GM12865 (cell line): ENCODE measurements around the gene KRTAP9-1.

ENCODE experiments used
- DNase-seq: peaks from one replicate; pipeline ENCODE4 v3.0.0; 2010; ENCODE audit warnings: low read depth
- H3K4me3 ChIP-seq: 2 replicates; pipeline ENCODE4 v1.5.1; 2011; ENCODE audit warnings: mild to moderate bottlenecking, low read depth, low read length, control low read depth
- TF ChIP-seq, protein P1 (sequence below): IDR thresholded peaks from 2 replicates; pipeline ENCODE4 v1.5.1; 2011; ENCODE audit warnings: low read length, control low read depth, low read depth, inconsistent platforms; ENCODE audit not compliant: insufficient read depth; ENCODE audit errors: missing control alignments

KRTAP9-1 gene

GRCh38 chr17:41167561-41167960 is 22.1 kb upstream of the KRTAP9-1 start:
- TF ChIP-seq, protein P1, sequence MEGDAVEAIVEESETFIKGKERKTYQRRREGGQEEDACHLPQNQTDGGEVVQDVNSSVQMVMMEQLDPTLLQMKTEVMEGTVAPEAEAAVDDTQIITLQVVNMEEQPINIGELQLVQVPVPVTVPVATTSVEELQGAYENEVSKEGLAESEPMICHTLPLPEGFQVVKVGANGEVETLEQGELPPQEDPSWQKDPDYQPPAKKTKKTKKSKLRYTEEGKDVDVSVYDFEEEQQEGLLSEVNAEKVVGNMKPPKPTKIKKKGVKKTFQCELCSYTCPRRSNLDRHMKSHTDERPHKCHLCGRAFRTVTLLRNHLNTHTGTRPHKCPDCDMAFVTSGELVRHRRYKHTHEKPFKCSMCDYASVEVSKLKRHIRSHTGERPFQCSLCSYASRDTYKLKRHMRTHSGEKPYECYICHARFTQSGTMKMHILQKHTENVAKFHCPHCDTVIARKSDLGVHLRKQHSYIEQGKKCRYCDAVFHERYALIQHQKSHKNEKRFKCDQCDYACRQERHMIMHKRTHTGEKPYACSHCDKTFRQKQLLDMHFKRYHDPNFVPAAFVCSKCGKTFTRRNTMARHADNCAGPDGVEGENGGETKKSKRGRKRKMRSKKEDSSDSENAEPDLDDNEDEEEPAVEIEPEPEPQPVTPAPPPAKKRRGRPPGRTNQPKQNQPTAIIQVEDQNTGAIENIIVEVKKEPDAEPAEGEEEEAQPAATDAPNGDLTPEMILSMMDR, result no peak
- no peak overlapping the region for H3K4me3 ChIP-seq
- DNase-seq, result no peak

GRCh38 chr17:41168121-41168520 is 21.6 kb upstream of the KRTAP9-1 start, which contains the start of gene KRTAP4-3:
Gene KRTAP4-3, minus strand, starts transcription at chr17:41168221. Its CDS starts 49 bp downstream, at chr17:41168172.
- TF ChIP-seq, protein P1, result no peak
- H3K4me3 ChIP-seq, result no peak within 1 kb of the TSS
- no peak for DNase-seq

- no peak for DNase-seq
- H3K4me3 ChIP-seq, result no peak overlapping the region
- TF ChIP-seq, protein P1, result no peak
Measured at GRCh38 chr17:41171886-41172285, 17.8 kb upstream of the KRTAP9-1 start.

- H3K4me3 ChIP-seq, result no peak overlapping the region
- TF ChIP-seq, protein P1, result no peak
- DNase-seq, result peak; percentile 14
Measured at GRCh38 chr17:41176744-41177387, 12.8 kb upstream of the KRTAP9-1 start.

DNA sequence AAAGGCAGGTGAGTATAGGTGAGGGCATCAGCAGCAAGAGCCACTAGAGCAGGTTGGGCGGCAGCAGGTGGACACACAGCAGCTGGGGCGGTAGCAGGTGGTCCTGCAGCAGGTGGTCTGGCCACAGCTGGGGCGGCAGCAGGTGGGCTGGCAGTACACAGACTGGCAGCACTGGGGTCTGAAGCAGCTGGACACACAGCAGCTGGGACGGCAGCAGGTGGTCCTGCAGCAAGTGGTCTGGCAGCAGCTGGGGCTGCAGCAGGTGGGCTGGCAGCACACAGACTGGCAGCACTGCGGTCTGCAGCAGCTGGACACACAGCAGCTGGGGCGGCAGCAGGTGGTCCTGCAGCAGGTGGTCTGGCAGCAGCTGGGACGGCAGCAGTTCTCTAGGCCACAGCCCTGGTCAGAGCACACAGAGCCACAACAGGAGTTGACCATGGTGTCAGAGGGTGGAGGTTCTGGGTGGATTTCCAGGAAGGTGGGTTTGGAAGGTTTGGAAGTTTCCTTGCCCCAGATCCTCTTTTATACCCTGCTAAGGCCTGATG is 11.9 kb upstream of the KRTAP9-1 start, which contains the start of gene KRTAP4-2:
KRTAP4-2 (minus strand) TSS at position 495 of the 545 bp plus-strand sequence; CDS start at position 438, 57 bp downstream.
- DNase-seq, result no peak
- H3K4me3 ChIP-seq, result no peak within 1 kb of the TSS
- TF ChIP-seq, protein P1, result no peak

- TF ChIP-seq, protein P1, result no peak
- DNase-seq, result no peak
- H3K4me3 ChIP-seq, result no peak overlapping the region
Measured at GRCh38 chr17:41178341-41178740, 11.3 kb upstream of the KRTAP9-1 start.
